Measurements from ENCODE around the gene DNASE1.

Gene DNASE1

GRCh38 chr16:3694051-3694450, 39.6 kb downstream of the DNASE1 start:
- no peak for DNase-seq (ENCODE audit: low read depth in 1 of 2, low spot score in 1 of 2)

- no peak for DNase-seq (ENCODE audit: low read depth in 1 of 2, low spot score in 1 of 2)
Observed at GRCh38 chr16:3695610-3696369, 41.3 kb downstream of the DNASE1 start.

- DNase-seq (ENCODE audit: low read depth in 1 of 2, low spot score in 1 of 2): no peak
Observed at GRCh38 chr16:3696425-3697218, 42.1 kb downstream of the DNASE1 start.

GRCh38 chr16:3698941-3699340, 44.5 kb downstream of the DNASE1 start:
- no peak for DNase-seq (ENCODE audit: low read depth in 1 of 2, low spot score in 1 of 2)

GRCh38 chr16:3701531-3701930, 47.0 kb downstream of the DNASE1 start:
- DNase-seq (ENCODE audit: low read depth in 1 of 2, low spot score in 1 of 2): no peak

- DNase-seq (ENCODE audit: low read depth in 1 of 2, low spot score in 1 of 2): no peak
Observed at GRCh38 chr16:3702082-3702481, 47.6 kb downstream of the DNASE1 start.

GRCh38 chr16:3706253-3707012, 51.9 kb downstream of the DNASE1 start:
- no peak for DNase-seq (ENCODE audit: low read depth in 1 of 2, low spot score in 1 of 2)
